Smooth muscle cell of the brain vasculature (primary cell): ENCODE measurements around the gene ANKS1A.

Experiments used
- DNase-seq: peaks from one replicate; pipeline ENCODE4 v3.0.0-alpha.2; 2012; ENCODE audit warnings: low read depth, low spot score

ANKS1A gene

DNA sequence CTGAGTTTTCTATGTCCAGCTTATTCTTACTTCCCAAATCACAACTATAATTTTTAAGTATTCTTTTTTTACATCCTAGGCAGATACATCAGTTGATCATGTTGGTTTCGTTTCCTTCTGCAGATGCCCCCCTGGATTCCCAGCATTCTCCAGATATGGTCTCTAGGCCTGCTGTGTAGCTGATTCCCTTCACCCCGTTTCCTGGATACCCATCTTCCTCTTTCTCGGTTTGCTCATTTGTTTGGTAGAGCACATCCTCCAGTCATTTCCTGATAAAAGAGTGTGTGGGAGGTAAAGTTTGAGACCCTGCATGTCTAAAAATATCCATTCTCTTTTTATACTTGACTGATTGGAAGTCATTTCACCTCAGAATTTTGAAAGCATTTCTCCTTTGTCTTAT is 66.4 kb downstream of the ANKS1A start:
- DNase-seq, result no peak

DNA sequence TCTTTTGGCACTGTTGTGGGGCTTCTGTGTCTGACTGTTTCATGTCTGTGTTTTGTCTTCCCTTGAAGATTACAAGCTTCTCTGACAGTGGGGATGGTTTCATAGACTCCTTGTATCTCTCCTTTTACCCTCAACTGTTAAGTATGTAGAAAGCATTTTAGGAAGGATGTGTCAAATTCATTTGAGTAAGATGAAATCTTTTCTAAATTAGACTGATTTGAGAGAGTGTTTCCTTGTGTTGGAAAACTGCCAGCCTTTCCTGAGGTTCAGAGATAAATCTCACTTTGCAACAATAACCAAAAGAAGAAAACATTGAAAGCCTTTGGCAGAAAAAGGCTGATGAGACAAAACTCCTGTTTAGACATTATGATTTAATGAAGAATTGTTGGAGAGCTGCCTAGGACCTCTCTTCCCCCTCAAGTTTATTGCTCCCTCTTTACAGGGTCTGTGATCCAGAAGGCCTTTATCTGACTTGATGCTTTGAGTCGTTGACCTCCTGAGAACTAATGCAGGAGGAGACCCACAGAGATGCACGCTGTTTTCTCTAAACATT is 68.3 kb downstream of the ANKS1A start:
- no peak for DNase-seq

DNA sequence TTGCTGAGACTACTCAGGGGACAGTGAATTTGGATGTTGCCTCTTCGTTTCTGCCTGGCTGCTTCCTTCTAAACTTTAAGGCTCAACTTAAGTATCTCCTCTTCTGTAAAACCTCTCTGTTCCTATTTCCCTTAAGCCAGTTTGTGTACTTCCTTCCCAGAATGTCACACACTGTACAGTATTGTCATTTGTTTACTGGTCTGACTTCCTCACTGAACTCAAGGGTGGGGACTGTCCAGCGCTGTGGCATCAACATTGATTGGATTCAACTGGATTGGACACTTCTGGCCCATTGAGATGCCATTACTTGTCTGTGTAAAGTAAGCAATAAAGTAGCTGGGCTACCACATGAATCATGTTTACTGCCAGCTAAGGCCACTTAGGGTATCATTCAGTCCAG is 69.7 kb downstream of the ANKS1A start:
- DNase-seq, result no peak

DNA sequence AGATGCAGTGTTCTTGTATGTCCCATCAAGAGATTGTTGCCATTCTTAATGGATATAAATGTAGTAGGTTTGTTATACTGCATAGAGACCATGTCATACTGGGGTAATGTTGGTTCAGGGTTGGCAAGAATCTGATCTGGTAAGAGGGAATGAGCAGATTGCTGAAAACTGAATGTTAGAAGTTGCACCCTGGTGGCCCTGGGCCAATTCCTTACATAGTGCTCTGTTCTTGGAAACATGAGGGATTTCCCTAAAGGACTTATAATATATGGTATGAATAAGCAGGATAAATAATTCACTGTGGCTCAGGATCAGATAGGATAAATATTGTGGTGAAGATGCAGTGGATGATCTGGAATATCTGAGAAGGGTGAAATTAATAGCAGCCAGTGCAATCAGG is 70.2 kb downstream of the ANKS1A start:
- DNase-seq, result no peak

DNA sequence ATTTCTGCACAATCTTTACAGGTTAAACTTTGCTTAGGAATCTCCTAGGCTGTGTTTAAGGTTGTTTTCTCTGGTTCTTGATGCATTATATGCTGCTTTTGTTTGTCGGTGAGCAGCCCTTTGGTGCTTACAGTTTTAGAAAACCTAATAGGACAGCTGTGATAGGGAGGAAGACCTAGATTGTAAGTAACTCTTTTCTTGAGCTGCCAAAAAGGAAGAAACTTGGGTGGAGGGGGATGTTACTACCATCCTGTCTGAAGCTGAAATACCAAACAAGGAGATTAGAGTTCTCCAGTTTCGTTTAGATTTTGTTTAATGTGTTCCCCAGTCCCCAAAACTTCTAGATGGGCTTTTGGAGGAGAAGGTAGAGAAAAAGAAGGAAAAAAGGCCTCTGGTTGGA is 72.0 kb downstream of the ANKS1A start:
- no peak for DNase-seq

DNA sequence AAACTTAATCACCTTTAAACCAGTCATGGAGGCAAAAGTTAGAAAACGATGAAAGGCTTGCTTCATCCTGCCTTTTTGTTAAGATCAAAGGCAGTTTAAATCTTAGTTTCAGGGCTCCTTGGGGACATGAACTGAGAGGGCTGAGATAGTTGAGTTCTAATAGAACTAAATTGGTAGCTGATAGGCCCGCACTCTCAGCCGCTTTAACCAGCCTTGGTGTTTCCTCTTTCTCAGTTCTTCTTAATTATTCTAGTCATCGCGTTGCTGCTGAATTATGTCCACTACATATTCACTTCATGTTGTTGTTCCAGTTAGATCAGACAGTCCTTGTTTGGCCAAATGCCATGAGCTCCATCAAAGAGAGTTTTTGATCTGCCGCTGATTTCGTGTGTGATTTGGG is 72.5 kb downstream of the ANKS1A start:
- no peak for DNase-seq

DNA sequence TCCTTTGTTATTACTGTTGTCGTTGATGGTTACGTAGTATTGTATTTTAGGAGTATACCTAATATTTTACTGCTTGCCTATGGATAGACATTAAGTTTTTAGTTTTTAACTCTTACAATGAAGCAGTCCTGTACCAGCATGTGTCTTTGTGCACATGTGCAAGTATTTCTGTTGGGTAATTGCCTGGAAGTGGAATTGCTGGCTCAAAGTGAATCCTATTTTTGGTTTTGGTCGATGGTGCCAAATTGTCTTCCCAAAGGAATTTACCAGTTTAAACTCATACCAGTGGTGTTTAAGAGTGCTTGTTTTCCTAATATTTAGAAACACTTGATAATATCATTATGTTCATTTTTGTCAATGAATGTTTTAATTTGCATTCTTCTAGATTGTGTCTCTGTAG is 75.5 kb downstream of the ANKS1A start:
- no peak for DNase-seq

DNA sequence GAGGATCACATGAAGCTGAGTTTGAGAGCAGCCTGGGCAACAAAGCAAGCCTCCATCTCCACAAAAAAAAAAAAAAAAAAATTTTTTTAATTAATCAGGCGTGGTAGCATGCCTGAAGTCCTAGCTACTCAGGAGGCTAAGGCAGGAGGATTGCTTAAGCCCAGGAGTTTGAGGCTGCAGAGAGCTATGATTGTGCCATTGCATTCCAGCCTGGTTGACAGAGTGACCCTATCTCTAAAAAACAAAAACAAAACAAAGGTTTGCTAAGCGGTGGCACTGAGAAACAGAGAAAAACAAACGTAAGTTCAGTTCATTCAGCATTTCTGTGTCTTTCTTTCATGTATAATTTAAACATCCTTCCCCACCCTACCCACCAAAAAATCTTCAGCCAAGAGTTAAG is 78.4 kb downstream of the ANKS1A start:
- DNase-seq, result no peak

DNA sequence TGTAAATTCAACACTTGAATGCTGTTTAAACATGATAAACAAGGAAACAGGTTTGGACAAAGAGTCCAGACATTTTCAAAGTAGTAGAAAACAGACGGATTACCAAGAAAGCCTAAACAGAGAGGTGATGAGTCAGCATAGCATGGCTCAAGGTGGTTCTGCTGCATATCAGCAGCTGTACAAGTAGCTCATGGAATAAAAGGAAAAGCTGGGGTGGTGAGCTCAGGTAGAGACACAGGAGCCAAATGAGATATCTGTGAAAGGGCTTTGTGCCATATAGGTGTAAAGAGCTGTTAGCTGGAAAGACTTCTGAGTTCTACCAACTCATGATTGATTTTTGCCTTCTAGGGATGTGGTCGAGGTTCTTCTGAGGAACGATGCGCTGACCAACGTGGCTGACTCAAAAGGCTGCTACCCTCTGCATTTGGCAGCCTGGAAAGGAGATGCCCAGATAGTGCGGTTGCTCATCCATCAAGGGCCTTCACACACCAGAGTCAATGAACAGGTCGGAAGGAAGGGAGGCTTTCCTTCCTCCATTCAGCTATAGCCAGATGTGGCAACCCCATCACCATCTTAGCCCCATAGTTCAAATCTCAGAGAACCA is 80.7 kb downstream of the ANKS1A start:
- DNase-seq, result no peak

DNA sequence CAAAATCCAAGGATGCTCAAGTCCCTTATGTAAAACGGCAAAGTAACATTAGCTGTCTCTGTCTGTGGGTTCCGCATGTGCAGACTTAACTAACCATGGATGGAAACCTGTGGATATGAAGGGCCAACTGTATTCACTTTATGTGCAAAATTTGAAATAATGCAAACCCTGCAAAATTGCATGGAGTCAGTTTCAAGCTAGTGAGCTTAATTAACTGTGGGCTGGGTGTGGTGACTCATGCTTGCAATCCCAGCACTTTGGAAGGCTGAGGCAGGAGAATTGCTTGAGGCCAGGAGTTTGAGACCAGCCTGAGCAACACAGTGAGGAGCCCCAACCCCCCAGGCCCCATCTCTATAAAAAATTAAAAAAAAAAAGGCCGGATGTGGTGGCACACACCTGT is 81.4 kb downstream of the ANKS1A start:
- DNase-seq, result no peak

DNA sequence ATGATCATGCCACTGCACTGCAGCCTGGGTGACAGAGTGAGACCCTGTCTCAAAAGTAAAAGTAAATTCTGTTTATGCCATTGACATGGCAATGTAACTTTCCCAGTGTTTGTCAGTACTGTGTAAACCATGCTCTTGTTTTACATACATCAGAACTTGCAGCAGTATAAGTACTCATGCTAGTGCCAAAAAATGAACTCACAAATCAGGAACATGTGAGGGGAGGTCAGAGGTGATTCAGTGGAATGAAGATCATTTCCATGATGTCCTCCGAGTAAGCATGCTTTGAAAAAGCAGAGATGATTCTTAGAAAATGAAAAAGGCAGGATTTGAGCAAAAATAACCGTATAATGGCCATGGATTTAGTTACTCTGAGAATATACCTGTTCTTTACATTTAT is 81.9 kb downstream of the ANKS1A start:
- no peak for DNase-seq

DNA sequence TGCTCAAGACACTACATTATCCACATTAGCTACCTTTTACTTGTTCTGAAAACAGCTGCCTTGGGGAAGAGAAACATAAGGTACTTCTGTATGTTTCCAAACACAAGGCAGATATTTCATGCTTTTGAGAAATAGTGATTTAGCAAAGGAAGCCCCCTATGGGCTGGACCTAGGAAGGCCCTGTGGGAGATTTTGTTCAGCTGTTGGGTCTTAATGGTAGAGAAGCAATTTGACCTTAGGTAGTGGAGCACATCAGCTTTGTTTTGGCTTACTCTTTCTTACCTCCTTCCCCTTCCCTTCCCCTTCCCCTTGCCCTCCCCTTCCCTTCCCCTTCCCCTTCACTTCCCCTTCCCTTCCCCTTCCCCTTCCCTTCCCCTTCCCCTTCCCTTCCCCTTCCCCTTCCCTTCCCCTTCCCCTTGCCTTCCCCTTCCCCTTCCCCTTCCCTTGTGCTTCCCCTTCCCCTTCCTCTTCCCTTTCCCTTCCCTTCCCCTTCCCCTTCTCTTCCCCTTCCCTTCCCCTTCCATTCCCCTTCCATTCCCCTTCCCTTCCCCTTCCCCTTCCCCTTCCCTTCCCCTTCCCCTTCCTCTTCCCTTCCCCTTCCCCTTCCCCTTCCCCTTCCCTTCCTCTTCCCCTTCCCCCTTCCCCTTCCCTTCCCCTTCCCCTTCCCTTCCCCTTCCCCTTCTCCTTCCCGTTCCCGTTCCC is 84.6 kb downstream of the ANKS1A start:
- no peak for DNase-seq

DNA sequence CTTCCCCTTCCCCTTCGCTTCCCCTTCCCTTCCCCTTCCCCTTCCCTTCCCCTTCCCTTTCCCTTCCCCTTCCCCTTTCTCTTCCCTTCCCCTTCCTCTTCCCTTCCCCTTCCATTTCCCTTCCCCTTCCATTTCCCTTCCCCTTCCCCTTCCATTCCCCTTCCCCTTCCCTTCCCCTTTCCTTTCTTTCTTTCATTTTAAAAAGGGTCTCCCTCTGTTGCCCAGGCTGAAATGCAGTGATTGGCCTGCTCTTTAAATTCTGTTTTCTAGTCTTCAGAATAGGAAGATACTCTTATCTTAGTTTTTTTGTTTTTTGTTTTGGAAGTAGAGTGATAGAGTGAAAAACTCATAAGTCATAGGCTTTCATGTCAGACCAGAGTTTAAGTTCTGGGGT is 85.2 kb downstream of the ANKS1A start:
- no peak for DNase-seq

DNA sequence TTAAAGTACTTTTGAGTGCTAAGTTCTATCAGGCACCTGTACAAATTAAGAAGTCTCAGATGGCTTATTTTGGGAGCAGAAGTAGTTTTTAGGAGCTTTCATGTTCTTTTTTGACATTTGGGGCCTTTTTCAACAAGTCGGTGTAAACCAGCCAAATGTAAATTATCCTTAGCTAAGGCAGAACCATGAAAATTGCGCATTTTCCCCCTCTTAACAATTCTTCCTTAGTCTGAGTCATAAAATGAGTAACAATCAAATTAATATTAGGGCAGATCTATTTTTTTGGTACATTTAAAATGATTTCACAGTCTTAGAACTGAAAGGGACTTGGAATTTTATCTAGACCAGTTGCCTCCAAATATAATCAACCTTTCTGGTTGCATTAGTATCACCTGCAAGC is 87.2 kb downstream of the ANKS1A start:
- no peak for DNase-seq

DNA sequence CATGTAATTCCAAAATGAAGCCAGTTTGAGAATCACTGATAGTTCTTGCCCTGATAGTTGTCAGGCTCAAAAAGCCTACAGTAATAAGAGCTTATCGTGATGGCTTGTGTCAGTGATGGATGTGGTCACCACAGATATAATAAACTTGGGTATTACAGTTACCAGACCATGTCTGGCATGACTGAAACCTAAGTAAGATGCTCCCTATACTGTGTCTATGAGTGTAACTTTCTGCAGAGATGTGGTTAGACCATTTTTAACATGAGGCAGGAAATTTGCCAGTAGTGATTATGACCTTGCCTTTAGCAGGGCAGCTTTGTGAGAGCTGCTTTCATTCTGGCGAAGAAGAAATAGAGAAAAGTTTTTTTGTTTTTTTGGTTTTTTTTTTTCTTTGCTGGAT is 90.2 kb downstream of the ANKS1A start:
- no peak for DNase-seq

DNA sequence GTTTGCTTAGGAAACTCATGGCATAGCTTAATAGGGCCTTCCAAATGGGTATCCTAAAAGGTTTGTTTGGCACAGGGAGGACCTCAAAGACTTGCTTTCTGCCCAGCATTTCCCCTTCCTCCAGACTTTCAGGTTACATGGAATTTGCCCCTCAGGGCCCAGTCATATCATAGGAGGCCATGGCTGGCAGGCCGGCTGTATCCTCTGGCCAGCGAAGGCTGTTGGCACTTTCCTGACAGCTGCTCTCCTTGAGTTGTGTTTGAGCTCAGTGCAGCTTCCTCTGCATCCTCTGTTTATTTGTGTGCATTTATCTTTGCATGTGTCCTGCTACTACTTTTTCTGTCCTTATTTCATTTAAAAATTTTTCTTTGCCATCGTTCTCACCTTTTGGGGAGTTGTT is 90.9 kb downstream of the ANKS1A start:
- DNase-seq, result no peak

DNA sequence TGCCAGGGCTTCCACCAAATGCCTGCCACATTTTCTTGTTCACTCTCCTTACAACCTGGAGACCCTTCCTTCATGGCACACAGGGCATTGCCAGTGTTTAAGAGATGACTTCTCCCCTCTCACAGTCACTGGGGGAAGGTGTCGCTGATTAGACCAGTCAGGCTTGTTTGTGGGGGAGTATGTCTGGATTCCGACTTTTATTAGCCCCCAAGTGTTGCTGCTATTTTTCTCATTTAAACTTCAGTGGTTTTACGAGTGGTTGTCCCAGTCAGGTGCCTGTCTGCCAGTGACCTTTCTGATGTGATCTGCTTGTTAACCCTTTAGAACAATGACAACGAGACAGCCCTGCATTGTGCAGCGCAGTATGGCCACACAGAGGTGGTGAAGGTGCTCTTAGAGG is 92.3 kb downstream of the ANKS1A start:
- no peak for DNase-seq

DNA sequence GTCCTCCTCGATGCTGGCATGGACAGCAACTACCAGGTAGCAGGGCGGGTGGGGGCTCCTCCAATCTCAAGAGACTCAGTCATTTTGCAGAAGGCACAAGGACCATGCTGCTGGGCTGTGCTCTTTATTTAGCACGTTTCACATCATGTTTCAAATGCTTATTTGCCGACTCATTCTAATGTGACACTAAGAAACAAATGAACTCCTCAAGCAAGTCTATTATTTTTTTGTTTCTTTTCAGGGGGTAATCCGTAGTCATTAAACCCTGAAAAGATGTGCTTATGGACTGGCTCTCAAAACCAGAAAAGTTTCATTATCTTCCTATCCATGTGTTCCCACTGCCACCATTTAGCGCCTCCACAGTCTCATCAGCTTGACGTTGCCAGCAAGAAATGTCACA is 92.9 kb downstream of the ANKS1A start:
- DNase-seq, result no peak

DNA sequence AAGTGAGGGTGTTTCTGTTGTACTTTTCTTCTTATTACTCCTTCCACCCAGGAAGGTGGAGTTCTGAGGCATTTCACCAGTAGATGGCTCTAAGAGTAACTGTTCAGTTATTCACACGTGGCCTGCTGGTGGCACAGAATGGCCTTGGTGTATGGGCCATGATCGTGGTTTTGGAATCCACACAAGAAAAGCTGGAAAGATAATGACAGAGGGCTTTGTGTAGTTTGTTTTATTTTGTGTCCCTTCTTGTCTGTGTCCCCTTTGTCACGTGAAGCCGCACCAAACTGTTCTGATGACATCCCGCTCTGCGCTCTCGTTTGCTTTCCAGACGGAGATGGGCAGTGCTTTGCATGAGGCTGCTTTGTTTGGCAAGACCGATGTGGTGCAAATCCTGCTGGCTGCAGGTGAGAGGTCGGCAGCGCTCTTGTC is 93.4 kb downstream of the ANKS1A start:
- DNase-seq, result no peak

DNA sequence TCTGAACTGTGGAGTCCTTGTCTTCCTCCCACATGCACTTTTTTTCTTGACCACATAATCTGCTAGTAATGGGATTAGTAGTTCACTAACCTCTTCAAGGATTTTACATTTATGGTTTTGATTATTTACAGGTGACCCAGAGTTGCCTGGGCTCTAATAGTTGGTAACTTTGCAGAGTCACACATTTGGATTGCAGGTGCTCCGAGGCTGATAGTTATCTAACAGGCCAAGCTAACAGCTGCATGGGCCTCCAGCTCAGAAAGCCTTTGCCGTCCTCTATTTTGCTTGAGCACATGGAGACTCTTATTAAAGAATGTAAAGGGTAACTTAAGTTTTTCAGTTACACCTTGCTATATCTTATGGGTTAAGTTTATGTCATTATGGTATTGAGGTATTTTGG is 95.4 kb downstream of the ANKS1A start:
- DNase-seq, result no peak

DNA sequence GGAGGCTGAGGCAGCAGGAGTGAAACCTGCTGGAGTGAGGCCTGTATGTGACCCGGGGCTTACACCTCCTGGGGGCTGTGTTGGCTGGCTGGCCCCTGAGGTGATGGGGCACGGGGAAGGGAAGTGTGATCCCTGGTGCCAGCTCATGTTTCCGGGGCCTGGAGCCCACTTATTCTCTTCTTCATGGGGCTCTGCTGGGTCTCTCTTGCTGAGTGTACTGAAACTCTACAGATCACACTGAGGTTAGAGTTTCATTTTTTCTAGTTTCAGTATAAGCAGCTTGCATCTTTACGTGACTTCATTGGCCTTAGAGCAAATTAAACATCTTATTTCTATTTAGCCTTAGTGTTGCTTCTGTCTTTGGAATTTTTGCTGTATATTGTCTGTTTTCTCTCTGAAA is 96.2 kb downstream of the ANKS1A start:
- no peak for DNase-seq

DNA sequence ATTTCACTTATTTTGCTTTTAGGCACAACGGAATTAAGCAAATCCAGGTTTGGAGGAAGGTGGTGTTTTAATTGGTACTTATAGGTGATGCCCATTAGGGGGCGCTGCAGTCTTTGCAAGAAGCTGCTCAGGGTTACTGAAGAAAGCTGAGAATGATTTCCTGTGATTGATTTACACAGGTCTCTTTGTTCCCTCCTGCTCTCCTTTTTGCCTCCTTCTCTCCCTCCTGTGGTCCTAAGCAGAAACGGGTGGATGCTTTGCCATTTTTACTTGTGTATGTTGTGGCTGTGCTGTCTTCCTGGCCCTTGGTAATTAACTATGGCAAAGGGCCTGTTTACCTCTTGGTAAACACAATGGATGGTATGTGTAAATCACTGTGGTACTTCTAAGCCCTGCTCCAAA is 97.8 kb downstream of the ANKS1A start:
- peak; percentile 78 for DNase-seq

DNA sequence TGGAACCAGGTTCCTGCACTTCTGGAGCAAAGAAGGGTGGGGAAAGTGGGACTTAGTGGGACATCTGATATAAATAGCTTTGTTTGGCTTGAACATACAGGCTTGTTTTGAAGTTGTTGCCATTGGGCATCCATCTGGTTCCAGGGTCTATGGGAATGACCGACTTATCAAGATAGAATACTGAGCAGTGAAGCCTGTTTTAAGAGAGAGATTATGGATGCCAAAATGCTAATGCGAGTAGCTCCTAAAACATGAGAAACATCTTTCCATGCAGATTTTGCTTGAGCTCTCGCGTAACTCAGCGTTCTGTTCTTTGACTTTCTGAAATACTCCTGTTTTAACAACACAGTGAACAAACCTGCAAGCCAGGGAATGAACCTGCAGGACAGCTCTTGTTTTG is 98.5 kb downstream of the ANKS1A start:
- no peak for DNase-seq
